Glutamatergic neuron (in vitro differentiated cells): ENCODE data around the gene CLIP2. TPM values are rescaled to one million over a fixed set of nuclear protein-coding genes. Genes with fewer than 3 reads are reported as not detected.
A peak's percentile ranks its signal among the peaks of the same experiment; 100 is the strongest.

ENCODE experiments used
- DNase-seq: peaks from one replicate; pipeline ENCODE4 v3.0.0; 2022
- H3K27ac Mint-ChIP-seq: one replicate; pipeline ENCODE4 v1.8.0; 2020; ENCODE audit warnings: mild to moderate bottlenecking, mixed read lengths, inconsistent platforms; ENCODE audit not compliant: unreplicated experiment
- H3K27me3 Mint-ChIP-seq: one replicate; pipeline ENCODE4 v1.8.0; 2020; ENCODE audit warnings: mild to moderate bottlenecking, moderate library complexity, mixed read lengths, inconsistent platforms; ENCODE audit not compliant: unreplicated experiment
- H3K36me3 Mint-ChIP-seq: one replicate; pipeline ENCODE4 v1.8.0; 2020; ENCODE audit warnings: mild to moderate bottlenecking, mixed read lengths, inconsistent platforms; ENCODE audit not compliant: unreplicated experiment
- H3K4me1 Mint-ChIP-seq: one replicate; pipeline ENCODE4 v1.8.0; 2020; ENCODE audit warnings: mild to moderate bottlenecking, low read depth, mixed read lengths, inconsistent platforms; ENCODE audit not compliant: unreplicated experiment
- H3K4me3 Mint-ChIP-seq: one replicate; pipeline ENCODE4 v1.8.0; 2020; ENCODE audit warnings: mild to moderate bottlenecking, mixed read lengths, inconsistent platforms; ENCODE audit not compliant: unreplicated experiment
- H3K9me3 Mint-ChIP-seq: one replicate; pipeline ENCODE4 v1.8.0; 2020; ENCODE audit warnings: mild to moderate bottlenecking, moderate library complexity, mixed read lengths, inconsistent platforms; ENCODE audit not compliant: unreplicated experiment
- total RNA-seq: library from RNA; stranded (reverse); fragmentation: NEBNext Ultra II Directional; extraction: Animal tissue kit (Norgen Biotek cat#: 25700); gene quantifications from one replicate; pipeline ENCODE4 v1.2.1, GENCODE V29; 2021; ENCODE audit not compliant: unreplicated experiment
- TF ChIP-seq, protein P1 (sequence below): fragments of 200-600 bp; sonication (generic); IDR thresholded peaks from one replicate; pipeline ENCODE4 v1.5.0; 2021; ENCODE audit not compliant: partially characterized antibody, unreplicated experiment

CLIP2 gene
- total RNA-seq, 1 donor from 2014 or later: 96.1 TPM

DNA sequence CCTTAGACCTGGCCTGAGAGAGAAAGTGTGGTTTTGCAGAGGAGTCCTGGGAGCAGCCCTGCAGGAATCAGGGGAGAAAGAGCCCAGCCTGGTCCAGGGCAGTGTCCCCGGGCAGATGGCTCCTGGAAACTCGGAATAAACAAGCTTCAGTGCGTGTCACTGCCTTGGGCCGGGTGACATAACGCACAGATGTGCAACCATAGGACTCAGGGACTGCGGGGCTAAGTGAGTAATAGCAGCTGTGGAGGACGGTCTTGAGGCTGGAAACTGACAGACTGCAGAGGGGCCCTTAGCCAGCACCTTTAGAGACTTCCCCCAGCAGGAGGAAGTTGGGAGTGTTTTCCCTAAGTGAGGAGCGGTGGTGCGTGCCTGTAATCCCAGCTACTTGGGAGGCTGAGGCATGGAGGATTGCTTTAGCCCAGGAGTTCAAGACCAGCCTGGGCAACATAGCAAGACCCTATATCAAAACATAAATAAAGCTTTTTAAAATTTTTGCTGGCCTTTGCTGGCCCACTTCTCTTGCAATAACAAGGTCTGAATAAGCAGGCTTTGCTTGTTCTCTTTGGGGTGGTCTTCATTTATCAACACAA, 5.3 kb upstream of the CLIP2 start:
- Mint-ChIP-seq H3K9me3 (peaks cover 9% of the 10 kb centered on the region), H3K27me3 (peaks cover 17% of the 10 kb centered on the region), H3K36me3 (no peaks in the 10 kb centered on the region), H3K4me3 (no peak overlapping the region), H3K4me1 (peaks cover 15% of the 10 kb centered on the region), H3K27ac (peak overlapping the region; percentile 22)
- TF ChIP-seq, protein P1, sequence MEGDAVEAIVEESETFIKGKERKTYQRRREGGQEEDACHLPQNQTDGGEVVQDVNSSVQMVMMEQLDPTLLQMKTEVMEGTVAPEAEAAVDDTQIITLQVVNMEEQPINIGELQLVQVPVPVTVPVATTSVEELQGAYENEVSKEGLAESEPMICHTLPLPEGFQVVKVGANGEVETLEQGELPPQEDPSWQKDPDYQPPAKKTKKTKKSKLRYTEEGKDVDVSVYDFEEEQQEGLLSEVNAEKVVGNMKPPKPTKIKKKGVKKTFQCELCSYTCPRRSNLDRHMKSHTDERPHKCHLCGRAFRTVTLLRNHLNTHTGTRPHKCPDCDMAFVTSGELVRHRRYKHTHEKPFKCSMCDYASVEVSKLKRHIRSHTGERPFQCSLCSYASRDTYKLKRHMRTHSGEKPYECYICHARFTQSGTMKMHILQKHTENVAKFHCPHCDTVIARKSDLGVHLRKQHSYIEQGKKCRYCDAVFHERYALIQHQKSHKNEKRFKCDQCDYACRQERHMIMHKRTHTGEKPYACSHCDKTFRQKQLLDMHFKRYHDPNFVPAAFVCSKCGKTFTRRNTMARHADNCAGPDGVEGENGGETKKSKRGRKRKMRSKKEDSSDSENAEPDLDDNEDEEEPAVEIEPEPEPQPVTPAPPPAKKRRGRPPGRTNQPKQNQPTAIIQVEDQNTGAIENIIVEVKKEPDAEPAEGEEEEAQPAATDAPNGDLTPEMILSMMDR: no peak
- DNase-seq: peak; percentile 47

DNA sequence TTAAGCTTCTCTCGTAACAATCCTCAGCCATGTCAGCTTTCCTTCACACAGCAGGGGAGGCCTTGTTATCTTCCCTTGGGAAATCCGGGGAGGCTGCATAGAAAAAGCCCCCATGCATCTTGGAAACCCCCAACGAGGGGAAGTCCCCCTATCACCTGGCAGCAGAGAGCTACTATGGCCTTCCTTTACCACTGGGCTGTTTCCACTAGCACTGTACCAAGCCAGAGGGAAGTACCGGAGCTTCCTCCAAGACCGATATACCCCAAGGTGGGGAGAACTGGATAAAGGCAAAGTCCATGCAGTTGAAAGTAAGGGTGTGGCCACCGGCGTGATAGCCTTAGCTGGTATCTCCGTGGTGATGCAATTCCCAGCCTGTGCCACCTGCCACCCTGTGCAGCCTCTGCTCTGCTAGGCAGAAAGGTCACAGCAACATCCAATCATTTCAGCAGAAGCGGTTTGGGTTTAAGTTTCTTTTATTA, 4.4 kb upstream of the CLIP2 start:
- TF ChIP-seq, protein P1: no peak
- peak; percentile 36 for DNase-seq
- H3K27ac Mint-ChIP-seq: peak overlapping the region; percentile 66
- peaks cover 12% of the 10 kb centered on the region for H3K4me1 Mint-ChIP-seq
- H3K27me3 Mint-ChIP-seq: peaks cover 18% of the 10 kb centered on the region
- no peak overlapping the region for H3K4me3 Mint-ChIP-seq
- H3K36me3 Mint-ChIP-seq: no peaks in the 10 kb centered on the region
- peaks cover 10% of the 10 kb centered on the region for H3K9me3 Mint-ChIP-seq

DNA sequence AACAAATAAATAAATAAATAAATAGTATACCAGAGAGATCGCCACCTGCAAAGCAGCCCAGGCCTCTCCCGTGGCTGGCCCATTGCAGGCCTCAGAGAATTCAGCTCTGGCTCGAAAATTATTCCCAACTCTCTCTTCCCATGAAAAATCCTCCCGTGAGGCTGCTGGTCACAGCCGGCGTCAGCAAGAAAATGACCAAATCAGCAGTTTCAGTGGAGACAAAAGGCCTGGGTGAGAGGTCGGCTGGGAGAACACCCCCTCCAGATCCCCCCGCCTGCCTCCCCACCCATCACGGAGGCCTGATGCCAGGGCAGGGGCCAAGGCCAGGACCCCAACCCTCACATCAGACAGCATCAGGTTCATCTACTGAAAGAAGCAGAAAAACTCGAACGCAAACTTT, 3.1 kb upstream of the CLIP2 start:
- Mint-ChIP-seq H3K4me1 (peaks cover 15% of the 10 kb centered on the region), H3K36me3 (no peaks in the 10 kb centered on the region), H3K27me3 (peaks cover 18% of the 10 kb centered on the region), H3K27ac (no peak overlapping the region), H3K9me3 (peaks cover 10% of the 10 kb centered on the region), H3K4me3 (no peak overlapping the region)
- DNase-seq: no peak
- TF ChIP-seq, protein P1: no peak

DNA sequence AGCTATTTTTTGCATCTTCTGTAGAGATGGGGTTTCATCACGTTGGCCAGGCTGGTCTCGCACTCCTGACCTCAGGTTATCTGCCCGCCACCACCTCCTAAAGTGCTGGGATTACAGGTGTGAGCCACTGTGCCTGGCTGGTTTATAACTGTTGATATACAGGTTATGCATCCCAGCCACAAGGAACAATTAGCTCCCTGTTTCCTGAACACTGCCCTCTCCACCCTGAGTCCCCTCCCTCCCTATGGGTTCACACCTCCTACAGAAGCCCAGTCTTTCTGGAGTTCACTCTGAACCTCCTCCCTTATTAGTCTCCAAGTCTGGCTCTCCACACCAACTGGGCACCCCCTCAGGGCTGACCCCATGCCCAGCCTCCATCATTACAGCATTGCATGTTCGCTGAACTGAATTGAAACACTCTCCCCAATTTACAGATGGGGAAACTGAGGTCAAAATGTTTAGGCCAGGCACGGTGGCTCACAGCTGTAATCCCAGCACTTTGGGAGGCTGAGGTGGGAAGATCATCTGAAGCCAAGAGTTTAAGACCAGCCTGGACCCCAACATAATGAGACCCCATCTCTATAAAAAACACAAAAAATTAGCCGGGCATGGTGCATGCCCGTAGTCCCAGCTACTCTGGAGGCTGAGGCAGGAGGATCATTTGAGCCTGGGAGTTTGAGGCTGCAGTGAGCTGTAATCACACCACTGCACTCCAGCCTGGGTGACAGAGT, 1.7 kb upstream of the CLIP2 start:
- Mint-ChIP-seq H3K27me3 (peaks cover 18% of the 10 kb centered on the region), H3K27ac (peak overlapping the region; percentile 48), H3K36me3 (no peaks in the 10 kb centered on the region), H3K9me3 (peaks cover 13% of the 10 kb centered on the region), H3K4me3 (no peak overlapping the region), H3K4me1 (peaks cover 20% of the 10 kb centered on the region)
- TF ChIP-seq, protein P1: no peak
- DNase-seq: no peak
